A549 (cell line): Measurements from ENCODE around the gene SLIT3.

Source experiments
- BHLHE40 ChIP-seq: IDR thresholded peaks from 2 replicates; pipeline ENCODE4 v1.6.1; 2012; ENCODE audit warnings: low read depth, low read length, inconsistent platforms
- NR3C1 ChIP-seq: fragments of >200 bp; sonication (Bioruptor Twin); formaldehyde crosslinking; IDR thresholded peaks from 3 replicates; pipeline ENCODE4 v1.6.1; 2017
- POLR2A ChIP-seq: IDR thresholded peaks from 2 replicates; pipeline ENCODE4 v1.6.1; 2012; ENCODE audit warnings: mild to moderate bottlenecking, low read length
- SREBF2 ChIP-seq: fragments of 450-650 bp; IDR thresholded peaks from 2 replicates; pipeline ENCODE4 v1.6.1; 2014; ENCODE audit warnings: mild to moderate bottlenecking, moderate library complexity
- TFCP2L1 ChIP-seq: fragments of 250-450 bp; sonication (Bioruptor Pico); IDR thresholded peaks from 2 replicates; pipeline ENCODE4 v1.5.0; 2021; ENCODE audit warnings: mild to moderate bottlenecking
- TF ChIP-seq, protein P1 (sequence below): fragments of >200 bp; sonication (Bioruptor Twin); formaldehyde crosslinking; IDR thresholded peaks from 3 replicates; pipeline ENCODE4 v1.5.1; 2016
- TF ChIP-seq, protein P2 (sequence below): fragments of 200-600 bp; sonication (generic); IDR thresholded peaks from 2 replicates; pipeline ENCODE4 v1.6.1; 2016; ENCODE audit warnings: antibody characterized with exemption, mild to moderate bottlenecking, moderate library complexity
- TF ChIP-seq, protein P3 (sequence below): IDR thresholded peaks from 2 replicates; pipeline ENCODE4 v1.6.1; 2012; ENCODE audit warnings: low read depth, borderline replicate concordance

DNA sequence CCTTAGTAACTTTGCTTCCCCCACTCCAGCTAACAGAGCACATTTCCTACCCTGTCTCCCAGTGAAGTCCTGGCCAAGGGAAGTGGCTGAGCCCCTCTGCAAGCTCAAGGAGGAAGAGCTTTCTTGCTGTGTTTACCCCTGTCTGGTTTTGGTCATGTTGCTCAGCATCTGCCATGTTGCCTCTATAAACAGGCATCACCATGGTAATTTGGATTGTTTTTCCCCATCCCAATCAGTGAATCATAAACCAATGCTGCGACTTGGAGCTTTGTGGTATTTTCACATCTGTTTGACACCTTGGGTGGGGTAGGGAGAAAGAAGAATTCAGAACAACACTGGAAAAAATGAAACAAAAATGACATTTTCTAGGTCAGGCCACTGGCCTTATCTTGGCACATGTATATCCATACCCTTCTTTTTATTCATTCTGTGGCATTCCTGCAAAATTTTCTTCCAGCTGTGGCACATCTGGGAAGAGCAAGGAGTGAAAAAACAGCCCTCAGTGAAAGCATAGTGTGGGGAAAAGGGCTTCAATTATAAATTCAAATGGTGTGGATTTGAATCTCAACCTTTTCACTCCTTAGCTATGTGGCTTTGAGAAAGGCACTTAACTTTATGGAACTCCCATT lies 42.5 kb downstream of the SLIT3 start:
- TF ChIP-seq, protein P1, sequence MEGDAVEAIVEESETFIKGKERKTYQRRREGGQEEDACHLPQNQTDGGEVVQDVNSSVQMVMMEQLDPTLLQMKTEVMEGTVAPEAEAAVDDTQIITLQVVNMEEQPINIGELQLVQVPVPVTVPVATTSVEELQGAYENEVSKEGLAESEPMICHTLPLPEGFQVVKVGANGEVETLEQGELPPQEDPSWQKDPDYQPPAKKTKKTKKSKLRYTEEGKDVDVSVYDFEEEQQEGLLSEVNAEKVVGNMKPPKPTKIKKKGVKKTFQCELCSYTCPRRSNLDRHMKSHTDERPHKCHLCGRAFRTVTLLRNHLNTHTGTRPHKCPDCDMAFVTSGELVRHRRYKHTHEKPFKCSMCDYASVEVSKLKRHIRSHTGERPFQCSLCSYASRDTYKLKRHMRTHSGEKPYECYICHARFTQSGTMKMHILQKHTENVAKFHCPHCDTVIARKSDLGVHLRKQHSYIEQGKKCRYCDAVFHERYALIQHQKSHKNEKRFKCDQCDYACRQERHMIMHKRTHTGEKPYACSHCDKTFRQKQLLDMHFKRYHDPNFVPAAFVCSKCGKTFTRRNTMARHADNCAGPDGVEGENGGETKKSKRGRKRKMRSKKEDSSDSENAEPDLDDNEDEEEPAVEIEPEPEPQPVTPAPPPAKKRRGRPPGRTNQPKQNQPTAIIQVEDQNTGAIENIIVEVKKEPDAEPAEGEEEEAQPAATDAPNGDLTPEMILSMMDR: no peak
- TF ChIP-seq, protein P2, sequence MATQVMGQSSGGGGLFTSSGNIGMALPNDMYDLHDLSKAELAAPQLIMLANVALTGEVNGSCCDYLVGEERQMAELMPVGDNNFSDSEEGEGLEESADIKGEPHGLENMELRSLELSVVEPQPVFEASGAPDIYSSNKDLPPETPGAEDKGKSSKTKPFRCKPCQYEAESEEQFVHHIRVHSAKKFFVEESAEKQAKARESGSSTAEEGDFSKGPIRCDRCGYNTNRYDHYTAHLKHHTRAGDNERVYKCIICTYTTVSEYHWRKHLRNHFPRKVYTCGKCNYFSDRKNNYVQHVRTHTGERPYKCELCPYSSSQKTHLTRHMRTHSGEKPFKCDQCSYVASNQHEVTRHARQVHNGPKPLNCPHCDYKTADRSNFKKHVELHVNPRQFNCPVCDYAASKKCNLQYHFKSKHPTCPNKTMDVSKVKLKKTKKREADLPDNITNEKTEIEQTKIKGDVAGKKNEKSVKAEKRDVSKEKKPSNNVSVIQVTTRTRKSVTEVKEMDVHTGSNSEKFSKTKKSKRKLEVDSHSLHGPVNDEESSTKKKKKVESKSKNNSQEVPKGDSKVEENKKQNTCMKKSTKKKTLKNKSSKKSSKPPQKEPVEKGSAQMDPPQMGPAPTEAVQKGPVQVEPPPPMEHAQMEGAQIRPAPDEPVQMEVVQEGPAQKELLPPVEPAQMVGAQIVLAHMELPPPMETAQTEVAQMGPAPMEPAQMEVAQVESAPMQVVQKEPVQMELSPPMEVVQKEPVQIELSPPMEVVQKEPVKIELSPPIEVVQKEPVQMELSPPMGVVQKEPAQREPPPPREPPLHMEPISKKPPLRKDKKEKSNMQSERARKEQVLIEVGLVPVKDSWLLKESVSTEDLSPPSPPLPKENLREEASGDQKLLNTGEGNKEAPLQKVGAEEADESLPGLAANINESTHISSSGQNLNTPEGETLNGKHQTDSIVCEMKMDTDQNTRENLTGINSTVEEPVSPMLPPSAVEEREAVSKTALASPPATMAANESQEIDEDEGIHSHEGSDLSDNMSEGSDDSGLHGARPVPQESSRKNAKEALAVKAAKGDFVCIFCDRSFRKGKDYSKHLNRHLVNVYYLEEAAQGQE: no peak
- TF ChIP-seq SREBF2 (no peak), NR3C1 (no peak), POLR2A (no peak), TFCP2L1 (no peak), BHLHE40 (no peak)
- TF ChIP-seq, protein P3, sequence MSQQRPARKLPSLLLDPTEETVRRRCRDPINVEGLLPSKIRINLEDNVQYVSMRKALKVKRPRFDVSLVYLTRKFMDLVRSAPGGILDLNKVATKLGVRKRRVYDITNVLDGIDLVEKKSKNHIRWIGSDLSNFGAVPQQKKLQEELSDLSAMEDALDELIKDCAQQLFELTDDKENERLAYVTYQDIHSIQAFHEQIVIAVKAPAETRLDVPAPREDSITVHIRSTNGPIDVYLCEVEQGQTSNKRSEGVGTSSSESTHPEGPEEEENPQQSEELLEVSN: no peak
